Hepatocyte (in vitro differentiated cells): ENCODE data around the gene STX12. TPM values are rescaled to one million over a fixed set of nuclear protein-coding genes. Genes with fewer than 3 reads are reported as not detected.

Experiments
- DNase-seq: peaks from one replicate; pipeline ENCODE4 v3.0.0-alpha.2; 2016; ENCODE audit warnings: low spot score
- H2AFZ ChIP-seq: fragments of 200-600 bp; sonication (generic); 2 replicates; pipeline ENCODE4 v1.6.0; 2016; ENCODE audit warnings: antibody characterized with exemption, mild to moderate bottlenecking
- H3K27ac ChIP-seq: fragments of 200-600 bp; sonication (generic); 2 replicates; pipeline ENCODE4 v1.5.1; 2016; ENCODE audit warnings: mild to moderate bottlenecking
- H3K27me3 ChIP-seq: fragments of 200-600 bp; sonication (generic); 2 replicates; pipeline ENCODE4 v1.6.1; 2016
- H3K36me3 ChIP-seq: fragments of 200-600 bp; sonication (generic); replicated peaks from 2 replicates; pipeline ENCODE4 v1.5.1; 2016; ENCODE audit warnings: low read depth; ENCODE audit not compliant: insufficient read depth
- H3K4me1 ChIP-seq: fragments of 200-600 bp; sonication (generic); 2 replicates; pipeline ENCODE4 v1.5.1; 2016; ENCODE audit warnings: mild to moderate bottlenecking, moderate library complexity; ENCODE audit not compliant: insufficient read depth
- H3K4me2 ChIP-seq: fragments of 200-600 bp; sonication (generic); 2 replicates; pipeline ENCODE4 v1.6.0; 2016
- H3K4me3 ChIP-seq: fragments of 200-600 bp; sonication (generic); 2 replicates; pipeline ENCODE4 v1.5.1; 2016; ENCODE audit warnings: mild to moderate bottlenecking
- H3K79me2 ChIP-seq: fragments of 200-600 bp; sonication (generic); 2 replicates; pipeline ENCODE4 v1.6.0; 2017; ENCODE audit warnings: mild to moderate bottlenecking
- H3K9me2 ChIP-seq: fragments of 200-600 bp; sonication (generic); replicated peaks from 2 replicates; pipeline ENCODE4 v1.6.0; 2017; ENCODE audit warnings: mild to moderate bottlenecking; ENCODE audit not compliant: insufficient read depth
- H3K9me3 ChIP-seq: fragments of 200-600 bp; sonication (generic); 2 replicates; pipeline ENCODE4 v1.5.1; 2016; ENCODE audit warnings: low read depth, mild to moderate bottlenecking
- H4K20me1 ChIP-seq: fragments of 200-600 bp; sonication (generic); 2 replicates; pipeline ENCODE4 v1.6.0; 2016; ENCODE audit warnings: mild to moderate bottlenecking; ENCODE audit not compliant: insufficient read depth, poor library complexity, severe bottlenecking
- CTCF ChIP-seq: fragments of 200-600 bp; sonication (generic); IDR thresholded peaks from 2 replicates; pipeline ENCODE4 v1.5.1; 2016; ENCODE audit warnings: antibody characterized with exemption, mild to moderate bottlenecking; ENCODE audit not compliant: poor library complexity
- EZH2 ChIP-seq: fragments of 200-600 bp; sonication (generic); IDR thresholded peaks from 2 replicates; pipeline ENCODE4 v1.6.1; 2016; ENCODE audit warnings: antibody characterized with exemption, mild to moderate bottlenecking, borderline replicate concordance
- EZH2phosphoT487 ChIP-seq: fragments of 200-600 bp; sonication (generic); IDR thresholded peaks from one replicate; pipeline ENCODE4 v1.6.1; 2018; ENCODE audit warnings: antibody characterized with exemption, mild to moderate bottlenecking, low read depth, moderate library complexity; ENCODE audit not compliant: unreplicated experiment, severe bottlenecking
- WGBS: methylation state at CpG from one replicate; pipeline ENCODE4 v1.1.6; 2016; ENCODE audit warnings: low lambda C conversion rate; ENCODE audit errors: missing lambda C conversion rate; 5-methylcytosine and 5-hydroxymethylcytosine counted together
- polyA plus RNA-seq: library from polyadenylated mRNA; unstranded; fragments of >200 nt; fragmentation: Nextera tagmentation; extraction: Ambion mirVana; gene quantifications from 2 replicates; pipeline ENCODE4 v1.2.1, GENCODE V29; 2016
- total RNA-seq: library from RNA; depleted of rRNA; stranded (reverse); fragments of >200 nt; gene quantifications from 2 replicates; pipeline ENCODE4 v1.2.3, GENCODE V29; 2014

Gene STX12
- total and polyA plus RNA-seq, 2 experiments from 2014 or later = 55.0 to 84.0 TPM

GRCh38 chr1:27858949-27859576 is 86.0 kb downstream of the STX12 start:
- DNase-seq = no peak
- H3K27ac ChIP-seq = no peak overlapping the region
- no peaks in the 10 kb centered on the region for H3K9me3 ChIP-seq
- H3K4me2 ChIP-seq = no peak overlapping the region
- no peak for TF ChIP-seq EZH2
- no peak for TF ChIP-seq EZH2phosphoT487
- no peak for TF ChIP-seq CTCF
- no peak overlapping the region for H2AFZ ChIP-seq
- no peaks in the 10 kb centered on the region for H3K9me2 ChIP-seq
- no peak overlapping the region for H3K4me3 ChIP-seq
- no peaks in the 10 kb centered on the region for H3K79me2 ChIP-seq
- no peaks in the 10 kb centered on the region for H3K4me1 ChIP-seq
- no peaks in the 10 kb centered on the region for H3K27me3 ChIP-seq
- 88% methylated on average over 14 of the region's 14 CpGs for WGBS
- no peaks in the 10 kb centered on the region for H3K36me3 ChIP-seq
- H4K20me1 ChIP-seq = no peaks in the 10 kb centered on the region

GRCh38 chr1:27861436-27861835 is 88.4 kb downstream of the STX12 start:
- no peaks in the 10 kb centered on the region for H3K79me2 ChIP-seq
- no peak overlapping the region for H3K4me2 ChIP-seq
- no peaks in the 10 kb centered on the region for H3K9me3 ChIP-seq
- H3K9me2 ChIP-seq = no peaks in the 10 kb centered on the region
- H3K36me3 ChIP-seq = no peaks in the 10 kb centered on the region
- H3K4me1 ChIP-seq = no peaks in the 10 kb centered on the region
- no peaks in the 10 kb centered on the region for H4K20me1 ChIP-seq
- no peaks in the 10 kb centered on the region for H3K27me3 ChIP-seq
- no peak for DNase-seq
- no peak overlapping the region for H2AFZ ChIP-seq
- TF ChIP-seq EZH2 = no peak
- no peak for TF ChIP-seq EZH2phosphoT487
- no peak for TF ChIP-seq CTCF
- 97% methylated on average over 10 of the region's 10 CpGs for WGBS
- H3K27ac ChIP-seq = no peak overlapping the region
- H3K4me3 ChIP-seq = no peak overlapping the region

- H3K4me3 ChIP-seq = no peak overlapping the region
- H3K9me3 ChIP-seq = no peaks in the 10 kb centered on the region
- H3K9me2 ChIP-seq = no peaks in the 10 kb centered on the region
- WGBS = 88% methylated on average over 3 of the region's 3 CpGs
- no peaks in the 10 kb centered on the region for H3K79me2 ChIP-seq
- no peaks in the 10 kb centered on the region for H3K27me3 ChIP-seq
- H3K4me1 ChIP-seq = no peaks in the 10 kb centered on the region
- no peak for TF ChIP-seq CTCF
- no peak for TF ChIP-seq EZH2
- TF ChIP-seq EZH2phosphoT487 = no peak
- DNase-seq = no peak
- no peaks in the 10 kb centered on the region for H3K36me3 ChIP-seq
- H3K27ac ChIP-seq = no peak overlapping the region
- H3K4me2 ChIP-seq = no peak overlapping the region
- H4K20me1 ChIP-seq = no peaks in the 10 kb centered on the region
- H2AFZ ChIP-seq = no peak overlapping the region
Measured at GRCh38 chr1:27862004-27862403, 89.0 kb downstream of the STX12 start.
